Inflammatory macrophage treated with lipopolysaccharide for 1 hour (primary cell): Measurements from ENCODE around the gene TAF3.

Experiments used
- DNase-seq, 2 donors: peaks; one replicate each; pipeline ENCODE4 v3.0.0-alpha.2; 2020 to 2022

Gene TAF3

DNA sequence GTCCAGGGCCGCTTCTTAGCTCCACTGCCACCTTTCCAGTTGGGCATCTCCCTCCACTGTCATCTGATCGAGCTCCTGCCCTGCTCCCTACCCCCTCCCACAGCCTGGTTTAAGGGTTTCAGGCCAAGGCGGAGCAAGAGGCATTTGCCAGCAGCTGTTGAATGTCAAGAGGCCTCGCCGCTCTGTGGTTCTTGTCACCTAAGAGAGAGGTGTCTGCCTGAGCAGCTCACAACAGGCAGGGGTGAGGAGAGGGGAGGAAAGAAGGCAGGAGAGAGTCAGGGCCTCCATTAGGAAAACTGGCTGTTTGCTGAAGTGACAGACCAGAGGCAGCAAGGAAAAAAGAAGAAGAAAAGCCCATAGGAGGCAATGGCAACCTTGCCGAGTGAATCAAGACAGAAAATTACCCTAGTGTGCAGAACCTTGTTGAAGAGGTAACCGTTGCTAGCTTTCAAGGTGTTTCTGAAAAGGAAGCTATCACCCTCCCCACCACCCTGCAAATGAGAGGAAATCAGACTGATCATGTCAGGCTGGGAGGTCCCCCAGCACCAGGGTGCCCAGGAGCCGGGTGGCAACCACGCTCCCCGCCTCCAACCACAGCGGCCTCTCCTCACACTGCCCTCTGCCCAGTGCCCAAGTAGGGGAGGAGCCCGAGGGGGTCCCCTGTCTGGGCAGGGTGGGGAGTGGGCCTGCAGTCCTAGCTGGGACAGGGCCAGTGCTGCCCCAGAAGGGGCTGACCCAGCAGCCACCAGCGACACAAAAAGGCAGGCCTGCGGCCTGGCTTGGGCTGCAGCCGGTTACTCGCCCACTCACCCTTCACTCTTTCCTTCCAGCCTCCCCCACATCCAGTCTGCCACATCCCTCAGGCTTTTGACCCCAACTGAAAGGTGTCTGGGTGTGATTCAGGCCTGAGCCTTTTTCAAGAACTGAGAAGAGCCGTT lies 243.2 kb downstream of the TAF3 start:
- no peak for DNase-seq

DNA sequence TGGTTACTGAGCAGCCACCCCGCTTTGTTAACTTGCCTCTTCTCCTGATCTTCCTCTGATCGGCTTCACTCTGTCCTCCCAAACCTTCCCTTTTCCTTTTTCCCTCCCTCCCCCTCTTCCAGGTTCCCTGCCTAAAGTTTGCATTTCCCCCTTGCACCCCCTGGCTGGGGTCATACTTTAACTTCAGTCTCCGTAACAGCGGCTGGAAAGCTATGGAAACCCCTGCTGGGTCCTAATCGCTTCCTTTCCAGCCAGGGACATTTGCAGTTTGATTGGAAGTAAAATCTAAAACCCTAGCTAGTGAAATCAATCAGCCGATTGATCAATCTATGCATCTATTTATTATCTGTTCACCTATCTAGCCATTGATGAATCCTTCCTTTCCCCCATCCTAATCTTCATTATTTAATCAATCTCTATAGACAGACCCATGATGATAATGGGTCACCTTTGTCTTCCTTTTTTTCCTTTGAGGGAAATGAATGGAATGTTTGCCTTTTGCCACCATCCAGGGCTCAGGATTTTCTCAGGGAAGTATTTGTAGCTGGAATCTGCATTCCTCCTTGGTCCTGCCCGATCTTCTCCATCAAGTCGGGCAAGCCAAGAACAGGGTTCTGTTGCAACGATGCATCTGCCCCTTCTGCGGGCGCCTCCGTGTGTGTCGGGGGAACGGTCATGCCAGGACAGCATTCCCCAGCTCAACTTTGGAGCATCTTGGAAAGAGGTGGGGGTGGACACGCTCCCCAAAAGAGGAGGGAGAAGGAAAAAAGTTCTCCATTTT lies 245.0 kb downstream of the TAF3 start:
- no peak for DNase-seq

DNA sequence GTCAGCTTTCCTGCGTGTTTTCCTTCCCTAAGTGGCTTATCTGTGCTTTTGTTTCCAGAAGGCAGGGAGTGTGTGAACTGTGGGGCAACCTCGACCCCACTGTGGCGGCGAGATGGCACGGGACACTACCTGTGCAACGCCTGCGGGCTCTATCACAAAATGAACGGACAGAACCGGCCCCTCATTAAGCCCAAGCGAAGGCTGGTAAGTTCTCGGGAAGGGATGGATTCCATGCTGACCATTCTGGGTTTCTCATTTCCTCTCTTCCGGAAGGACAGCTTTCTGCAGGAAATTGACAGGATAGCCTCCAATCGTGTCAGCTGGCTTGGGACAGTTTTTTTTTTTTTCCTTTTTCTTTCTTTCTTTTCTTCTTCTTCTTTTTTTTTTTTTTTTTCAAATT lies 245.6 kb downstream of the TAF3 start:
- no peak for DNase-seq

DNA sequence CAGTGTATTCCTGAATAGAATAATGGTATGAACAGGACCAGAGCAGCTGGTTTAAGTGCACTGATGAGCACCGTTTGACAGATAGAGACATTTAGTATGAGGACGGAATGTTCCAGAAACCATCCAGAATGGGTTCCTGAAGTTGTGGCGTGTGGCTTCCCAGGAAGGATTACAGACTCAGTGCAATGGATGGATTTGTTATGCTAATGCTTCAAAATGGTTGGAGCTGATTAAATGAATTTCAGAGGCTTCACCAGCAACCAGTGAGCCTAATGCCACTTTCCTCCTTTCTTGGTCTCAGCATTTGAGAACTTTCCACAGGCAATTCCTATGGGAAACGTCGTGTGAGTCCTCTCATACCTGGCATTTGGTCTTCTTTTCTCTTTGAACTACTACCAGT lies 246.1 kb downstream of the TAF3 start:
- DNase-seq, result no peak

DNA sequence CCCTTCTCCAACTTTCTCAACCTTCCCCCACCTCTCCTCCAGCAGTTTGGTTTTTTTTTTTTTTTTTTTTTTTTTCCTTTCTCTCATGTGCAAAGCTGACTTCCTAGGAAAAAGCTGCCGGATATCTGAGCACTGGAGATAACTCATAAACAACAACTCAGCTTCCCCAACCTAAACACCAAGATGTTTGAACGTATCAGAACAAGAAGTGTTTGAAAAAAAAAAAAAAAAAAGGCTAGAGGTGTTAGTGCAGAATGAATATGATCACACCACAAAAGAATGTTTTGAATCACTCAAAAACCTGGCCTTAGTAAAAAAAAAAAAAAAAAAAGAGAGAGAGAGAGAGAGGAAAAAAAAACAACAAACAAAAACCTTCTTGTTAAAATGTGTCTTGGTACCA lies 247.3 kb downstream of the TAF3 start:
- DNase-seq, result no peak

DNA sequence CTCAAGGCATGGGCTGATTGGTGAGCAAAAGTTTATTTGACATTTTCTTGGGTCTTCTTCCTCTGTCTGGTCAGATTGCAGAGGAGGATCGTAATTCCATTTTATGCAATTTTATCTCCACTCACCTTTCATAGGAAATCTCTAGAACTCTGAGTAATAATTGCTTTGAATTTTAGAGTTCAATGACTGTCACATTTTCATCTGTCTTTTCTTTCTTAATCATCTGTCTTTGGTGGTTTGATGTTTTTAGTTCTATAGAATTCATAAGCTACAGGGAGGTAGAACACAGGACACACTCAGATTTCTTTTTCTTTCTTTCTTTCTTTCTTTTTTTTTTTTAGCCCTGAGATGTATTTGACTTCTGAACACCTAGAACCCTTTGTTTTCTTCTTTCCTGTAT lies 247.8 kb downstream of the TAF3 start:
- no peak for DNase-seq
